ENCODE results near the gene ORM2. TPM values are rescaled to one million over a fixed set of nuclear protein-coding genes. Genes with fewer than 3 reads are reported as not detected.

Gene ORM2
- total RNA-seq, 1 donor from 2014 or later: not detected

GRCh38 chr9:114339130-114339908 is 9.7 kb downstream of the ORM2 start:
- Histone ChIP-seq H3K4me2 (ENCODE audit: low read length) (no peak overlapping the region), H3K36me3 (ENCODE audit: insufficient read depth, low read length) (peaks cover 7% of the 10 kb centered on the region)

GRCh38 chr9:114341152-114341830 is 11.6 kb downstream of the ORM2 start:
- Histone ChIP-seq H2AFZ (ENCODE audit: low read depth, low read length) (no peak overlapping the region), H4K20me1 (ENCODE audit: insufficient read depth, low read length) (no peaks in the 10 kb centered on the region), H3K36me3 (ENCODE audit: insufficient read depth, low read length) (peaks cover 13% of the 10 kb centered on the region), H3K4me3 (ENCODE audit: insufficient read depth, low read depth, low read length) (no peak overlapping the region), H3K27me3 (ENCODE audit: insufficient read depth, low read length) (no peaks in the 10 kb centered on the region), H3K79me2 (ENCODE audit: insufficient read depth, low read length) (no peaks in the 10 kb centered on the region), H3K9ac (ENCODE audit: low read length) (no peak overlapping the region), H3K9me3 (ENCODE audit: insufficient read depth, low read depth, low read length) (no peaks in the 10 kb centered on the region), H3K4me2 (ENCODE audit: low read length) (no peak overlapping the region), H3K4me1 (ENCODE audit: insufficient read depth, low read length) (no peaks in the 10 kb centered on the region), H3K27ac (ENCODE audit: low read depth, low read length) (no peak overlapping the region)
- Mint-ChIP-seq H3K36me3 (ENCODE audit: low read depth, unreplicated experiment) (peaks cover 36% of the 10 kb centered on the region), H3K9me3 (ENCODE audit: unreplicated experiment) (peaks cover 2% of the 10 kb centered on the region), H3K27ac (ENCODE audit: unreplicated experiment) (no peak overlapping the region), H3K4me3 (ENCODE audit: unreplicated experiment) (no peak overlapping the region), H3K4me1 (ENCODE audit: low read depth, unreplicated experiment) (no peaks in the 10 kb centered on the region), H3K27me3 (ENCODE audit: low read depth, unreplicated experiment) (no peaks in the 10 kb centered on the region)
- no peak for DNase-seq (ENCODE audit: low read depth)
- FAIRE-seq: no peak
- TF ChIP-seq, protein P1, sequence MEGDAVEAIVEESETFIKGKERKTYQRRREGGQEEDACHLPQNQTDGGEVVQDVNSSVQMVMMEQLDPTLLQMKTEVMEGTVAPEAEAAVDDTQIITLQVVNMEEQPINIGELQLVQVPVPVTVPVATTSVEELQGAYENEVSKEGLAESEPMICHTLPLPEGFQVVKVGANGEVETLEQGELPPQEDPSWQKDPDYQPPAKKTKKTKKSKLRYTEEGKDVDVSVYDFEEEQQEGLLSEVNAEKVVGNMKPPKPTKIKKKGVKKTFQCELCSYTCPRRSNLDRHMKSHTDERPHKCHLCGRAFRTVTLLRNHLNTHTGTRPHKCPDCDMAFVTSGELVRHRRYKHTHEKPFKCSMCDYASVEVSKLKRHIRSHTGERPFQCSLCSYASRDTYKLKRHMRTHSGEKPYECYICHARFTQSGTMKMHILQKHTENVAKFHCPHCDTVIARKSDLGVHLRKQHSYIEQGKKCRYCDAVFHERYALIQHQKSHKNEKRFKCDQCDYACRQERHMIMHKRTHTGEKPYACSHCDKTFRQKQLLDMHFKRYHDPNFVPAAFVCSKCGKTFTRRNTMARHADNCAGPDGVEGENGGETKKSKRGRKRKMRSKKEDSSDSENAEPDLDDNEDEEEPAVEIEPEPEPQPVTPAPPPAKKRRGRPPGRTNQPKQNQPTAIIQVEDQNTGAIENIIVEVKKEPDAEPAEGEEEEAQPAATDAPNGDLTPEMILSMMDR (IDR thresholded peaks at IDR 0.05; ENCODE audit: insufficient read depth, low read depth, low read length): no peak
- TF ChIP-seq EZH2 (IDR thresholded peaks at IDR 0.05; ENCODE audit: insufficient read depth, low read length): no peak

More at GRCh38 chr9:114339130-114339908, 9.7 kb downstream of the ORM2 start:
- no peaks in the 10 kb centered on the region for H3K79me2 ChIP-seq (ENCODE audit: insufficient read depth, low read length)
- H3K4me1 ChIP-seq (ENCODE audit: insufficient read depth, low read length): no peaks in the 10 kb centered on the region
- H3K27ac ChIP-seq (ENCODE audit: low read depth, low read length): no peak overlapping the region
- peaks cover 2% of the 10 kb centered on the region for H3K9me3 Mint-ChIP-seq (ENCODE audit: unreplicated experiment)
- peak overlapping the region; percentile 18 for H3K27ac Mint-ChIP-seq (ENCODE audit: unreplicated experiment)
- no peaks in the 10 kb centered on the region for H4K20me1 ChIP-seq (ENCODE audit: insufficient read depth, low read length)
- peaks cover 30% of the 10 kb centered on the region for H3K36me3 Mint-ChIP-seq (ENCODE audit: low read depth, unreplicated experiment)
- no peaks in the 10 kb centered on the region for H3K9me3 ChIP-seq (ENCODE audit: insufficient read depth, low read depth, low read length)
- H3K27me3 Mint-ChIP-seq (ENCODE audit: low read depth, unreplicated experiment): no peaks in the 10 kb centered on the region
- TF ChIP-seq, protein P1 (IDR thresholded peaks at IDR 0.05; ENCODE audit: insufficient read depth, low read depth, low read length): peak; percentile 82
- no peak for TF ChIP-seq EZH2 (IDR thresholded peaks at IDR 0.05; ENCODE audit: insufficient read depth, low read length)
- H3K4me3 Mint-ChIP-seq (ENCODE audit: unreplicated experiment): no peak overlapping the region
- H3K4me1 Mint-ChIP-seq (ENCODE audit: low read depth, unreplicated experiment): no peaks in the 10 kb centered on the region
- no peak for DNase-seq (ENCODE audit: low read depth)
- no peak overlapping the region for H3K9ac ChIP-seq (ENCODE audit: low read length)
- H3K27me3 ChIP-seq (ENCODE audit: insufficient read depth, low read length): no peaks in the 10 kb centered on the region
- H3K4me3 ChIP-seq (ENCODE audit: insufficient read depth, low read depth, low read length): no peak overlapping the region
- peak; percentile 47 for FAIRE-seq
- no peak overlapping the region for H2AFZ ChIP-seq (ENCODE audit: low read depth, low read length)

All from astrocyte (in vitro differentiated cells and primary cell).